K562 (cell line): ENCODE results near the gene FIBIN.

ENCODE experiments used
- CTCF ChIP-seq, 3 experiments: IDR thresholded peaks in 2 of 3; conservative IDR thresholded peaks in 1 of 3; 2 replicates each; pipeline ENCODE4 v1.5.1; 2011 to 2012; ENCODE audit warnings: low read length in 3 of 3, mild to moderate bottlenecking in 3 of 3, control low read depth in 2 of 3, improper control_type of control experiment in 1 of 3, inconsistent platforms in 1 of 3, low read depth in 1 of 3, mixed read lengths in 1 of 3, moderate library complexity in 1 of 3; ENCODE audit not compliant: insufficient read depth in 2 of 3
- E2F6 ChIP-seq, 2 experiments: IDR thresholded peaks; 2 replicates each; pipeline ENCODE4 v1.6.1; 2011; ENCODE audit warnings: borderline replicate concordance in 1 of 2, control low read depth in 1 of 2, low read depth in 1 of 2, low read length in 1 of 2, mild to moderate bottlenecking in 1 of 2, mixed read lengths in 1 of 2, moderate library complexity in 1 of 2; ENCODE audit not compliant: insufficient read depth in 1 of 2, insufficient read length in 1 of 2, poor library complexity in 1 of 2, severe bottlenecking in 1 of 2; ENCODE audit errors: extremely low read depth in 1 of 2
- ELF4 ChIP-seq: fragments of 450-650 bp; formaldehyde crosslinking; IDR thresholded peaks from 2 replicates; pipeline ENCODE4 v1.4.0; 2022; ENCODE audit warnings: missing genetic modification characterization
- ESRRA ChIP-seq: fragments of 450-650 bp; IDR thresholded peaks from 2 replicates; pipeline ENCODE4 v1.6.1; 2014; ENCODE audit warnings: low read depth, mild to moderate bottlenecking, moderate library complexity, borderline replicate concordance
- KLF13 ChIP-seq: fragments of 450-650 bp; IDR thresholded peaks from 2 replicates; pipeline ENCODE4 v1.6.1; 2016; ENCODE audit warnings: missing genetic modification characterization, low read depth, mild to moderate bottlenecking, missing compliant biosample characterization, moderate library complexity, borderline replicate concordance
- MLX ChIP-seq, 2 experiments: fragments of 450-650 bp in 1 of 2; sonication (generic) in 1 of 2; formaldehyde crosslinking; conservative IDR thresholded peaks; 2 replicates each; pipeline versions ENCODE4 v1.4.0 to v1.8.1; 2020 to 2022; ENCODE audit warnings: mild to moderate bottlenecking in 1 of 2, missing genetic modification reagents in 1 of 2
- NR3C1 ChIP-seq: sonication (generic); formaldehyde crosslinking; IDR thresholded peaks from 2 replicates; pipeline ENCODE4 v1.8.1; 2022; ENCODE audit warnings: missing genetic modification reagents
- POLR2A ChIP-seq: fragments of 450-650 bp; conservative IDR thresholded peaks from 2 replicates; pipeline ENCODE4 v1.6.1; 2016
- TCF7L2 ChIP-seq: fragments of 150-350 bp; IDR thresholded peaks from 2 replicates; pipeline ENCODE4 v1.6.1; 2016; ENCODE audit warnings: low read depth, mild to moderate bottlenecking, low read length, moderate library complexity

DNA sequence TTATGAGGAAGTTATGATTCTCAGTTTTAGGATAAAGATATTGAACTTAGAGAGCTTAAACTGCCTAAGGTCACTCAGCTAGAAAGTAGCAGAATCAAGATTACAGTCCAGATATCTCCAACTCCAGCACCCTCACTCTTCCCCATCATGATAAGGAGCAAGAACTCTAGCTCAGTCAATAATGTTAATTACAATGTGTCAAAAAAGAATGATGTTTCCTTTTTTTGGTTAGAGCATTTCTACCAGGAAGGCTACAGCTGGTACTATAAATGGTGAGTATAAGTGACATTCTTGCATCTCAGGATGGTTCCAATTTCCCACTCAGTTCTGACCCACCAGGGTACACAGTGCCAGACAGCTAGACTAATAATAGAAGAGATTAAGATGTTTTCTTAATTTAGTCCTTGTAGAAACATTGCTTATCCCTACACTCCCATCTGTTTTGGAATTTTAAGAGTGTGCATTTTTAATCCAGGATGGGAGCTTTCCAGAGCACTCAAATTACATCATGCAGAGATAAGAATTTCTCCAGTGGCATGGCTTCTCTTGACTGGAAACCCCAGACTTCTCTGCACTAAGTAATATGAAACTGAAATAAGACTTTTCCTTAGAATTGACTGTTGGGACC, 25.1 kb downstream of the FIBIN start:
- TF ChIP-seq ELF4 (CRISPR knock-in tag) (no peak), CTCF (IDR thresholded peaks at IDR 0.05 in 2 of 3, conservative IDR thresholded peaks at IDR 0.05 in 1 of 3; ENCODE audit: insufficient read depth in 2 of 3, low read depth in 1 of 3, low read length in 3 of 3) (no peak), TCF7L2 (no peak), E2F6 (IDR thresholded peaks at IDR 0.05; ENCODE audit: borderline replicate concordance in 1 of 2, extremely low read depth in 1 of 2, insufficient read depth in 1 of 2, insufficient read length in 1 of 2, low read depth in 1 of 2, low read length in 1 of 2, poor library complexity in 1 of 2, severe bottlenecking in 1 of 2) (no peak), ESRRA (no peak), POLR2A (no peak), MLX (CRISPR knock-in tag; conservative IDR thresholded peaks at IDR 0.05) (no peak), KLF13 (no peak), NR3C1 (CRISPR knock-in tag) (no peak)
